IPS-11a (cell line): ENCODE measurements around the gene RPS21.
A peak's percentile ranks its signal among the peaks of the same experiment; 100 is the strongest.

Source experiments
- H3K4me3 ChIP-seq: one replicate; pipeline ENCODE4 v1.5.1; 2013; ENCODE audit warnings: low read depth, low read length, control low read depth

The RPS21 gene

GRCh38 chr20:62377064-62377461 is 9.8 kb upstream of the RPS21 start:
- no peak overlapping the region for H3K4me3 ChIP-seq

- H3K4me3 ChIP-seq: no peak overlapping the region
Measured at GRCh38 chr20:62377615-62378178, 9.2 kb upstream of the RPS21 start.

- H3K4me3 ChIP-seq: no peak overlapping the region
Measured at GRCh38 chr20:62378215-62378614, 8.7 kb upstream of the RPS21 start.

GRCh38 chr20:62381202-62381797 is 5.6 kb upstream of the RPS21 start:
- H3K4me3 ChIP-seq: no peak overlapping the region

GRCh38 chr20:62381842-62382241 is 5.1 kb upstream of the RPS21 start:
- H3K4me3 ChIP-seq: no peak overlapping the region

GRCh38 chr20:62382306-62383198 is 4.4 kb upstream of the RPS21 start:
- H3K4me3 ChIP-seq: no peak overlapping the region

- H3K4me3 ChIP-seq: peak overlapping the region; percentile 100
Measured at GRCh38 chr20:62387219-62387913, 463 bp downstream of the RPS21 start.

- peak overlapping the region; percentile 100 for H3K4me3 ChIP-seq
Measured at GRCh38 chr20:62387933-62388635, 1.2 kb downstream of the RPS21 start.

GRCh38 chr20:62388839-62389600 is 2.1 kb downstream of the RPS21 start:
- no peak overlapping the region for H3K4me3 ChIP-seq

- H3K4me3 ChIP-seq: no peak overlapping the region
Measured at GRCh38 chr20:62389601-62390087, 2.7 kb downstream of the RPS21 start.

GRCh38 chr20:62390317-62391164 is 3.6 kb downstream of the RPS21 start:
- H3K4me3 ChIP-seq: no peak overlapping the region

GRCh38 chr20:62391165-62392076 is 4.5 kb downstream of the RPS21 start:
- no peak overlapping the region for H3K4me3 ChIP-seq

GRCh38 chr20:62392077-62392418 is 5.1 kb downstream of the RPS21 start:
- H3K4me3 ChIP-seq: no peak overlapping the region

- H3K4me3 ChIP-seq: no peak overlapping the region
Measured at GRCh38 chr20:62392621-62393334, 5.9 kb downstream of the RPS21 start.

GRCh38 chr20:62393335-62393665 is 6.4 kb downstream of the RPS21 start:
- no peak overlapping the region for H3K4me3 ChIP-seq

GRCh38 chr20:62393830-62394229 is 6.9 kb downstream of the RPS21 start:
- no peak overlapping the region for H3K4me3 ChIP-seq
